Measurements from ENCODE around the gene MVB12B. TPM values are rescaled to one million over a fixed set of nuclear protein-coding genes. Genes with fewer than 3 reads are reported as not detected.
A peak's percentile ranks its signal among the peaks of the same experiment; 100 is the strongest.

The MVB12B gene
- total and polyA plus RNA-seq, 2 donors = 4.4 to 11.5 TPM

DNA sequence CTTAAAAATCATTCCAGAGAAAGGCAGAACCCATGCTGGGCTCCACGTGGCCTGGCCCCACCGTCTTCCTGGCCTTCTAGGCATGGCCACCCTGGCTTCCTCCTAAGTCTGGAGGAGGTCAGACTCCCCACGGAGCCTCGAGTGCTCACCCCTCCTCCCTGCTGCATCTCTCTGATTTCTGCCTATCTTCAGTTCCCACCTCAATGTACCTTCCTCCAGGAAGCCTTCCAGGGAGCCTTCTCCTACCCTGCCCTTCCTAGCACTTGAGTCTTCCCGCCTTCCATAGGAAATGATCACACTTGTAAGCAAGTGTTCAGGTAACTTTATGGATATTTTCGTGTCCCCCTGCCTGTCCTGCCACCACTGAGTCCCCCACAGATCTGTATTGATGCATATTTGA is 92.0 kb downstream of the MVB12B start:
- DNase-seq (ENCODE audit: low read depth in 6 of 9, low spot score in 9 of 9) = no peak
- H3K4me3 ChIP-seq (ENCODE audit: low read length in 2 of 2) = no peak overlapping the region
- H3K4me1 ChIP-seq (ENCODE audit: control insufficient read depth in 2 of 2, insufficient read depth in 2 of 2, low read length in 2 of 2) = peaks cover 28 to 62% of the 10 kb centered on the region in 2 donors
- no peaks in the 10 kb centered on the region for H3K27me3 ChIP-seq (ENCODE audit: control insufficient read depth in 2 of 2, insufficient read depth in 1 of 2, low read length in 1 of 2)
- 97% methylated on average over 6 of the region's 6 CpGs for WGBS
- H3K36me3 ChIP-seq (ENCODE audit: control insufficient read depth in 2 of 2, insufficient read depth in 2 of 2, low read length in 1 of 2) = peaks cover 0 to 9% of the 10 kb centered on the region in 2 donors
- H3K9me3 ChIP-seq (ENCODE audit: control insufficient read depth in 2 of 2, insufficient read depth in 1 of 2, low read length in 1 of 2) = peaks cover 0 to 4% of the 10 kb centered on the region in 2 donors
- H3K27ac ChIP-seq (ENCODE audit: low read depth in 1 of 2, low read length in 1 of 2) = no peak overlapping the region

DNA sequence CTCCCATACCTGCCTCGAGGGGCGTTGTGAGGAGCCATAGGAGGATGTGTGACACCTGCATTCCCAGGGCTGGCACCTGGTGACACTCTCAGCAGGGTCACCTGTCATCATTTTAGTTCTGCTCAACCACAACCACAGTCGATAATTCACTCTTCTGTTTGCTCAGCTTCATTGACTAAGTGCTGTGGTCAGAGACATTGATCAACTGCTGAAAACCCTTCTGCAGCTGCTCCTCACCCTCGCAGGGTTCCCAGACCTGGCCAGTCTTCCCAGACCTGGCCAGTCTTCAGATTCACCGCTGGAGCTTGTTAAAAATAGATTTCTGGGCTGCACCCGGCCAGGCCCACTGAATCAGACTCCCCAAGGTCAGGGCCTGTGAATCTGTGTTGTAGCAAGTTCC is 92.8 kb downstream of the MVB12B start:
- no peak for DNase-seq (ENCODE audit: low read depth in 6 of 9, low spot score in 9 of 9)
- no peak overlapping the region for H3K27ac ChIP-seq (ENCODE audit: low read depth in 1 of 2, low read length in 1 of 2)
- H3K36me3 ChIP-seq (ENCODE audit: control insufficient read depth in 2 of 2, insufficient read depth in 2 of 2, low read length in 1 of 2) = peaks cover 0 to 9% of the 10 kb centered on the region in 2 donors
- H3K27me3 ChIP-seq (ENCODE audit: control insufficient read depth in 2 of 2, insufficient read depth in 1 of 2, low read length in 1 of 2) = no peaks in the 10 kb centered on the region
- WGBS = 75% methylated on average over 6 of the region's 6 CpGs
- peaks cover 0 to 4% of the 10 kb centered on the region in 2 donors for H3K9me3 ChIP-seq (ENCODE audit: control insufficient read depth in 2 of 2, insufficient read depth in 1 of 2, low read length in 1 of 2)
- H3K4me1 ChIP-seq (ENCODE audit: control insufficient read depth in 2 of 2, insufficient read depth in 2 of 2, low read length in 2 of 2) = peaks cover 20 to 63% of the 10 kb centered on the region in 2 donors
- no peak overlapping the region for H3K4me3 ChIP-seq (ENCODE audit: low read length in 2 of 2)

DNA sequence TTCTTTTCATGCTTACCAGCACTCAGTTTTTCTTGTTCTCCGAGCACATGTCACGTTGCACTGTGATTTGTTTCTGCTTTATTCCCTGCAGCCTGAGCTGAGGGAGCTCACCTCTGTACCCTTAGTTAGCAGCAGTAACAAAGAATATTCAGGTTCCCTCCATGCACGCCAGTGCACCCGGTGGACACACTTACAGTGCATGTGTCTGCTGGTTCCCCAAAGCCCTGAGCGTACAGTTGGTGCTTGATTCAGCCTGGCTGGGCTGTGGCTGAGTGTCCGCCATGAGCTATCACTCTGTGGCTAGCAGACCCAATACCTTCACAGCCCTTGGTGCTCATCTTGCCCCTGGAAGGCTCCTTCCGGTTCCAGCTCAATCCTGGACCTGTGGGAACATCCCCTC is 93.5 kb downstream of the MVB12B start:
- Histone ChIP-seq H3K4me1 (ENCODE audit: control insufficient read depth in 2 of 2, insufficient read depth in 2 of 2, low read length in 2 of 2) (peaks cover 19 to 56% of the 10 kb centered on the region in 2 donors), H3K27me3 (ENCODE audit: control insufficient read depth in 2 of 2, insufficient read depth in 1 of 2, low read length in 1 of 2) (no peaks in the 10 kb centered on the region), H3K27ac (ENCODE audit: low read depth in 1 of 2, low read length in 1 of 2) (no peak overlapping the region), H3K4me3 (ENCODE audit: low read length in 2 of 2) (no peak overlapping the region), H3K36me3 (ENCODE audit: control insufficient read depth in 2 of 2, insufficient read depth in 2 of 2, low read length in 1 of 2) (peaks cover 0 to 9% of the 10 kb centered on the region in 2 donors), H3K9me3 (ENCODE audit: control insufficient read depth in 2 of 2, insufficient read depth in 1 of 2, low read length in 1 of 2) (peaks cover 0 to 4% of the 10 kb centered on the region in 2 donors)
- 98% methylated on average over 7 of the region's 7 CpGs for WGBS
- no peak for DNase-seq (ENCODE audit: low read depth in 6 of 9, low spot score in 9 of 9)

DNA sequence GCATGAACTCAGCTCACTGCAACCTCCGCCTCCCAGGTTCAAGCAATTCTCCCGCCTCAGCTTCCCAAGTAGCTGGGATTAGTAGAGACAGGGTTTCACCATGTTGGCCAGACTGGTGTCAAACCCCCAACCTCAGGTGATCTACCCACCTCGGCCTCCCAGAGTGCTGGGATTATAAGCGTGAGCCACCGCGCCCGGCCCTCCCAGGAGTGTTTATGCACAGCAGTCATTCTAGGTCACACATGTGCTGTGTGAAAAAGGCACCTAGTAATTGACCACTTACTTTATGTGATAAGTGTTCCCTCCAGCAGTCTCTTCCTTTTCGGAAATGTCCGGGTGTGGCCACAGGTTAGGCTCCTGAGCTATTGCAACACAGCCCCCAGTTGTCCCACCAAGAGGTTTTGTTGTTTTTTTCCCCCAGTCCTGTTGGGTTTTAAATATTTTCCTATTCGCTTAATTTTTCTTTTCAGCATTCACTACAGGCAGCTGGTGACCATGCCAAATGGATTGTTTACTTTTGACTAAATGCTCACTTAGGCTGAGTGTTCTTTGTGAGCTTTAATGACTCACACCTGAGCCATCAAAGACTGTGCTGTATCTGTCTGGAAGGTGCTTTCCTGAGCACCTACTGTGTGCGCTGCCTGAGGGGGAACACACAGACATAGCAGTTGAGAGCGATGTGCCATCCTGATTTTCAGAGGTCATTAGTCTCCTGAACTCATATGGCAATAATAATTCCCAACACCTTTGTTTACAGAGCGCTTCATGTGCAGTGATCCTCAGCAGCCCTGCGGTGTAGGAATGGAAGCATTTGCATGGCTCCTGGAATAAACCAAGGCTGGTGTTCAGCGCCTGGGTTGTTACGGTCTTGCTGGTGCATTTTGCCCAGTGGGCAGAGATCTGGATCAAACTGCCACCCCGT is 94.3 kb downstream of the MVB12B start:
- H3K9me3 ChIP-seq (ENCODE audit: control insufficient read depth in 2 of 2, insufficient read depth in 1 of 2, low read length in 1 of 2) = peaks cover 0 to under 1% of the 10 kb centered on the region in 2 donors
- peaks cover 16 to 50% of the 10 kb centered on the region in 2 donors for H3K4me1 ChIP-seq (ENCODE audit: control insufficient read depth in 2 of 2, insufficient read depth in 2 of 2, low read length in 2 of 2)
- 97% methylated on average over 17 of the region's 17 CpGs for WGBS
- H3K36me3 ChIP-seq (ENCODE audit: control insufficient read depth in 2 of 2, insufficient read depth in 2 of 2, low read length in 1 of 2) = peaks cover 0 to 9% of the 10 kb centered on the region in 2 donors
- H3K27me3 ChIP-seq (ENCODE audit: control insufficient read depth in 2 of 2, insufficient read depth in 1 of 2, low read length in 1 of 2) = no peaks in the 10 kb centered on the region
- DNase-seq (ENCODE audit: low read depth in 6 of 9, low spot score in 9 of 9) = no peak
- no peak overlapping the region for H3K27ac ChIP-seq (ENCODE audit: low read depth in 1 of 2, low read length in 1 of 2)
- H3K4me3 ChIP-seq (ENCODE audit: low read length in 2 of 2) = no peak overlapping the region

DNA sequence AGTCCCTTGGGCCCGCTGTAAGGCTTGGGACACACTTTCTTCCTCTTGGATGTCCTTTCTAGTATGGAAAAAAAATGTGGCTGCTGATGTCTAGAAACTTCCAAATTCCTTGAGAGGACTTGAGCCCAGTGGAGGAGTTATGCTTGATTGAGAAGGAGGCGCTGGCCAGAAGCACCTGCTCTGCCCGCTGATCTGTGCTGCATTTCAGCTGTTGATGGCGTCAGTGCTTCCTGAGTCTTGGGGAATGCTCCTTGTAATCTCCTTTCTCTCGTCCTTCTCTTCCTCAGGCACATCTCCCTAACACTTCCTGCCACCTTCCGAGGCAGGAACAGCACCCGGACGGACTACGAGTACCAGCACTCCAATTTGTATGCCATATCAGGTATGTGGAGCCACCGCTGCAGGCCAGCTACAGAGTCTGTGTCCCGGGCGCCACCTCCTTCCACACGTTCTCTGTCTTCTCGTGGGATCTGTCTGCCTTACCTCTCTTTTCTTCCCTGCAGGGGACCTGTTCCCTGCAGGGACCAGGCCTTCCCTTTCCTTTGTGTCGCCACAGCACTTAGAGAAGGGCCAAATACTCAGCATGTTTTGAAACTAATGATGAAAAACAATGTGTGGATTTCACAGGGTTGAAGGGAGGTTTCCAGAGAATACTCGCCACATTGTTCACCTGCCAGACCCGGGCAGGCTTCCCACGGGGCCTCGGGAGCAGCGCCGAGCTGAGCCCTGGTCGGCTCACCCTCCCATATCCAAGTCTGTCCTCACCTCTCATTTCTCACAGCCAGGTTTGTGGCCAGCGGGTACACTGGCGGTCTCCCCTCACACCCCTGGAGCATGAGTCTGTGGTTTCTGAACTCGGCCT is 95.2 kb downstream of the MVB12B start:
- Histone ChIP-seq H3K27ac (ENCODE audit: low read depth in 1 of 2, low read length in 1 of 2) (no peak overlapping the region), H3K9me3 (ENCODE audit: control insufficient read depth in 2 of 2, insufficient read depth in 1 of 2, low read length in 1 of 2) (no peaks in the 10 kb centered on the region), H3K27me3 (ENCODE audit: control insufficient read depth in 2 of 2, insufficient read depth in 1 of 2, low read length in 1 of 2) (no peaks in the 10 kb centered on the region), H3K4me1 (ENCODE audit: control insufficient read depth in 2 of 2, insufficient read depth in 2 of 2, low read length in 2 of 2) (peaks cover 16 to 49% of the 10 kb centered on the region in 2 donors), H3K4me3 (ENCODE audit: low read length in 2 of 2) (no peak overlapping the region), H3K36me3 (ENCODE audit: control insufficient read depth in 2 of 2, insufficient read depth in 2 of 2, low read length in 1 of 2) (peaks cover 0 to 9% of the 10 kb centered on the region in 2 donors)
- WGBS = 87% methylated on average over 25 of the region's 25 CpGs
- no peak for DNase-seq (ENCODE audit: low read depth in 6 of 9, low spot score in 9 of 9)

DNA sequence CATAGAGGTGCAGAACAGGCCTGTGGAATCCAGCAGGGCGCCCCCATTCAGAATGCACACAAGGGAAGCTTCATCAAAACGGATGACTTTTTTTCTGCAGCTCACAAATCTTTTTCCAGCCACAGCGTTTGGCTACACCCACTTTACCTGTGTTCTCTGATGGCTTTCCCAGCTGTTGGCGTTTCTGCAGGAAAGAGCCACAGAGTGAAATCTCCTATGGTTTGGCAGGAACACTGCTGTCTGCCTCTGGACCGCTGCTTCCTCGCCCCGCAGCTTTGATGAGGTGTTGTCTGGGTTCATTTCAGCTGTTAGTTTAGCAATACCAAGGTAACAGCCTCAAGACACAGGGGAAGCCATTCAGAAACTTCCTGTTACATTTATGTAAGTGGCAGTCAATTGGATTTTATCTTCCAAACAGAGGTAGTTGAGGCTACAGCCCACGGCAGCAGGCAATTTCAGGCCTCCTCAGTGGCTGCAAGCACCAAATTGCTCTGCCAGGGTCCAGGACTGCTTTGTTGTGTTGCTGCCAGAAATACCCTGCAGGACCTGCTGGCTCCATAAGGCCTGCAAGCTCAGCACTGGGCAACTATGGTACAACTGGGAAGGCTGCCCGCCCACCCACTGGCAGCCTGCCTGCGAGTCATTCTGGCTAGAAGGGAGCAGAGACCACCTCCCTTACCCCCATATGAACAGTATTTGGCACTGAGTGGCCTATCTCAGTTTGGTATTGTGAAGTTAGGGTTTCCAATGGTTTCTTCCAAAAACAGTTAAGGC is 96.7 kb downstream of the MVB12B start:
- H3K27me3 ChIP-seq (ENCODE audit: control insufficient read depth in 2 of 2, insufficient read depth in 1 of 2, low read length in 1 of 2) = no peaks in the 10 kb centered on the region
- peaks cover 0 to 9% of the 10 kb centered on the region in 2 donors for H3K36me3 ChIP-seq (ENCODE audit: control insufficient read depth in 2 of 2, insufficient read depth in 2 of 2, low read length in 1 of 2)
- H3K4me1 ChIP-seq (ENCODE audit: control insufficient read depth in 2 of 2, insufficient read depth in 2 of 2, low read length in 2 of 2) = peaks cover 16 to 53% of the 10 kb centered on the region in 2 donors
- H3K27ac ChIP-seq (ENCODE audit: low read depth in 1 of 2, low read length in 1 of 2) = peak overlapping the region; percentile 76 to 85
- 69% methylated on average over 10 of the region's 10 CpGs for WGBS
- peak in 3 of 9 donors; percentile 41 to 65 (median 48) for DNase-seq (ENCODE audit: low read depth in 6 of 9, low spot score in 9 of 9)
- H3K4me3 ChIP-seq (ENCODE audit: low read length in 2 of 2) = no peak overlapping the region
- H3K9me3 ChIP-seq (ENCODE audit: control insufficient read depth in 2 of 2, insufficient read depth in 1 of 2, low read length in 1 of 2) = no peaks in the 10 kb centered on the region

DNA sequence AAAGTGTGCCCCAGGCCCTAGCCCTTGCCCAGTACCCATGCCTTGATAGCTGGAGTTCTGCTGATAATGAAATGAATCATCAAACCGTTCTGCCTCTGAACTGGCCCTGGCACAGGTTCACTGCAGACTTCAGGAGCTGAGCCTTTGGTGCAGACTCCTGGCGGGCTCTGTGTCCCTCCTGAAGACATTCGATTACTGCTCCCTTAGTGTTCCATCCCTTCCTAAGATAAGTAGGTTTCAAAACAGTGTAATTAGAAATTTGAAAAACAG is 97.2 kb downstream of the MVB12B start:
- Histone ChIP-seq H3K27me3 (ENCODE audit: control insufficient read depth in 2 of 2, insufficient read depth in 1 of 2, low read length in 1 of 2) (no peaks in the 10 kb centered on the region), H3K4me1 (ENCODE audit: control insufficient read depth in 2 of 2, insufficient read depth in 2 of 2, low read length in 2 of 2) (peaks cover 16 to 52% of the 10 kb centered on the region in 2 donors), H3K9me3 (ENCODE audit: control insufficient read depth in 2 of 2, insufficient read depth in 1 of 2, low read length in 1 of 2) (no peaks in the 10 kb centered on the region), H3K4me3 (ENCODE audit: low read length in 2 of 2) (no peak overlapping the region), H3K27ac (ENCODE audit: low read depth in 1 of 2, low read length in 1 of 2) (peak overlapping the region in 1 of 2 donors; percentile 76), H3K36me3 (ENCODE audit: control insufficient read depth in 2 of 2, insufficient read depth in 2 of 2, low read length in 1 of 2) (peaks cover 0 to 9% of the 10 kb centered on the region in 2 donors)
- DNase-seq (ENCODE audit: low read depth in 6 of 9, low spot score in 9 of 9) = no peak
- WGBS = 96% methylated on average over 3 of the region's 3 CpGs

DNA sequence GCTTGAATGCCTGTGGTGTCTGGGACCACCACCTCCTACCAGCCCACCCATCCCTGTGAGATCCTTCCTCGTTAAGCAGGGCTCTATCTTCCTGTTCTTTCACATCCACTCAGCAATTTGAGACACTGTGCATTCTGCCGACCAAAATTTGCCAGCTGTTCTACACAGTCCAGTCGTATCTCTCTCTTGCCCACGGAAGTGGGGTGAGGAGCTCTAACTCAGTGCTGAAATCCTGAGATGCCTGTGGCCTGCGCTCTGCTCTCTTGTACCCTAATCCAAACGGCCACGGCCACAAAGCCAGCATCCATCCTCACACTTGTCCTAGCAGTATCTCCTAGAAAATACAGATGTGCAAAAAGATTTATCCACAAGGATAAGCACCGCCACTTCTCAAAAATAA is 97.9 kb downstream of the MVB12B start:
- H3K36me3 ChIP-seq (ENCODE audit: control insufficient read depth in 2 of 2, insufficient read depth in 2 of 2, low read length in 1 of 2) = peaks cover 0 to 9% of the 10 kb centered on the region in 2 donors
- no peak overlapping the region for H3K27ac ChIP-seq (ENCODE audit: low read depth in 1 of 2, low read length in 1 of 2)
- H3K4me3 ChIP-seq (ENCODE audit: low read length in 2 of 2) = no peak overlapping the region
- no peaks in the 10 kb centered on the region for H3K27me3 ChIP-seq (ENCODE audit: control insufficient read depth in 2 of 2, insufficient read depth in 1 of 2, low read length in 1 of 2)
- H3K9me3 ChIP-seq (ENCODE audit: control insufficient read depth in 2 of 2, insufficient read depth in 1 of 2, low read length in 1 of 2) = no peaks in the 10 kb centered on the region
- no peak for DNase-seq (ENCODE audit: low read depth in 6 of 9, low spot score in 9 of 9)
- 98% methylated on average over 8 of the region's 8 CpGs for WGBS
- peaks cover 13 to 46% of the 10 kb centered on the region in 2 donors for H3K4me1 ChIP-seq (ENCODE audit: control insufficient read depth in 2 of 2, insufficient read depth in 2 of 2, low read length in 2 of 2)

Data from thymus (tissue), 11 donors.